BJ (cell line): ENCODE measurements around the gene KIF3A. TPM values are rescaled to one million over a fixed set of nuclear protein-coding genes. Genes with fewer than 3 reads are reported as not detected.

ENCODE experiments used
- CTCF ChIA-PET: fragments of 350-600 bp; formaldehyde crosslinking; extraction: SDS; loops from one replicate; lab custom pipeline; 2021; ENCODE audit warnings: antibody characterized with exemption, inconsistent platforms; lab: Yijun Ruan, JAX
- POLR2A ChIA-PET: fragments of 300-600 bp; sonication (Branson Sonifier 250); formaldehyde crosslinking; extraction: SDS; loops from one replicate; lab custom pipeline; 2021; ENCODE audit warnings: antibody characterized with exemption; lab: Charles Lee
- DNase-seq: peaks from one replicate; pipeline ENCODE4 v3.0.0-alpha.2; 2011; ENCODE audit warnings: low read depth
- H3K27me3 ChIP-seq: 2 replicates; pipeline ENCODE4 v1.6.0; 2011; ENCODE audit warnings: low read length; ENCODE audit not compliant: control insufficient read depth, insufficient read depth
- H3K36me3 ChIP-seq: 2 replicates; pipeline ENCODE4 v1.5.1; 2011; ENCODE audit warnings: low read length; ENCODE audit not compliant: control insufficient read depth, insufficient read depth
- H3K4me3 ChIP-seq: 2 replicates; pipeline ENCODE4 v1.5.1; 2011; ENCODE audit warnings: low read depth, mild to moderate bottlenecking, control low read depth, low read length
- CTCF ChIP-seq: IDR thresholded peaks from 2 replicates; pipeline ENCODE4 v1.5.1; 2011; ENCODE audit warnings: low read depth, mild to moderate bottlenecking, control low read depth, inconsistent platforms, low read length, moderate library complexity; ENCODE audit not compliant: insufficient read depth
- polyA plus RNA-seq: library from polyadenylated mRNA; depleted of rRNA; stranded (reverse); fragments of >200 nt; gene quantifications from 2 replicates; pipeline ENCODE4 v1.2.3, GENCODE V29; 2011

Gene KIF3A
- polyA plus RNA-seq, 1 experiment, result 2.9 TPM

DNA sequence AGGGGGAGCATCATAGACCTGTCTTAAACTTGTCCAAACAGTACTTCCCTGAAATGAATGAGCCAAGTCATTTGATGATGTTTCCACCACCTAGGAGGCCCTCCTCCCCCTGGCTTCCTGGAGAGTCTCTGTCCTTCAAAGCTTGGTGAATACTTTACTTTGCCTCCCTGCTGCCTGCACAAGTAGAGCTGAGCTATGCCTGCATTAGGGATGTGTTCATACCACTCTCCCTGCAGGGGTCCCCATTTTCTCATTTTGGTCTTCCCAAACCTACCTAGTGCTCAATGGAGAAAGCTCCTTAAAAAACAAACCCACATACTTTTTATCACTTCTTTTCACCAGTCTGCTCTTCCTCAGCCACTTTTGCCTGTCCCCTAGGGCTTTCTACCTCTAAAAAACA is 17.6 kb upstream of the KIF3A start:
- ChIA-PET POLR2A (interaction anchor here (0.7 kb wide), 1 partner anchor 17 kb away, joined by 3 read pairs; the partner anchor contains the start of gene KIF3A), CTCF (interaction anchor here (0.8 to 7.7 kb wide), 15 partner anchors 10 to 246 kb away, joined by 3 to 102 read pairs (median 4); partner anchors contain the start of genes SHROOM1 and SOWAHA)
- no peak overlapping the region for H3K4me3 ChIP-seq
- peaks cover 9% of the 10 kb centered on the region for H3K36me3 ChIP-seq
- DNase-seq, result no peak
- no peaks in the 10 kb centered on the region for H3K27me3 ChIP-seq
- peak; percentile 38; the same call in 1 of the 2 replicates for TF ChIP-seq CTCF

- DNase-seq, result no peak
- H3K4me3 ChIP-seq, result no peak overlapping the region
- no peaks in the 10 kb centered on the region for H3K27me3 ChIP-seq
- no peak for TF ChIP-seq CTCF
- POLR2A ChIA-PET, result interaction anchor here (0.8 kb wide), 1 partner anchor 61 kb away, joined by 3 read pairs; no protein-coding TSS in a partner anchor
- peaks cover 6% of the 10 kb centered on the region for H3K36me3 ChIP-seq
- CTCF ChIA-PET, result interaction anchor here (0.8 to 7.7 kb wide), 10 partner anchors 10 to 245 kb away, joined by 3 to 102 read pairs (median 4); partner anchors contain the start of genes SHROOM1 and SOWAHA
Measured at GRCh38 chr5:132754111-132754510, 16.8 kb upstream of the KIF3A start.

GRCh38 chr5:132753135-132753987 is 16.0 kb upstream of the KIF3A start:
- ChIA-PET POLR2A (no interaction called here), CTCF (interaction anchor here (0.8 to 7.7 kb wide), 8 partner anchors 20 to 151 kb away, joined by 3 to 102 read pairs (median 3); partner anchors contain the start of genes SHROOM1 and SOWAHA)
- Histone ChIP-seq H3K27me3 (no peaks in the 10 kb centered on the region), H3K4me3 (no peak overlapping the region), H3K36me3 (peaks cover 2% of the 10 kb centered on the region; the same call in 1 of the 2 replicates)
- no peak for DNase-seq
- TF ChIP-seq CTCF, result 0 out of 2 replicates have a peak, but pooled peaks have one; percentile 14

DNA sequence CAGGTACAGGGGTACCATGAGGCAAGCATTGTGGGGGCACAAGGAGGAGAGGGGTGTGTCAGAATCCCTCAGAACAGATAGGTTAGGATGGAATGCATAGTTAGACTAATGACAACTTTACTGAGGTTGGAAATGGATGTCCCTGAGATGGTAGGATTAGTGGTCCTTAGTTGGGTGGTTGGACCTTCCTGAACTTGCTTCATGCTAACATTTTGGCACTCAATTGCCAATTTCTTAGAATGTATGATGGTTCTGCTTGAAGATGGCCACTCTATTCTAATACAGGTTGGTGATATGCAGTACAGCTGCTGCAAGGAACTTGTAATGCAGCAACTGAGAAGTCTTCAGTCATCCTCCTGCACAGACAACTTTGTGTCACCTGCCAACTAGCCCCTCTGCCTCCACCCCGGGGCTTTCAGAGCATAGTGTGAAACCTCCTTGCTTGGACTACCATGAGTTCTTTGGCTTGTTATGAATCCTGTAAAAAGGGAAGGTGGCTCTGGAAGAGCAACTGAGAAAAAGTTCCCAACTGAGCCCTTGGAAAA is 15.3 kb upstream of the KIF3A start:
- peaks cover 2% of the 10 kb centered on the region; the same call in 1 of the 2 replicates for H3K27me3 ChIP-seq
- CTCF ChIA-PET, result interaction anchor here (0.8 to 7.7 kb wide), 3 partner anchors 65 to 136 kb away, joined by 3 to 102 read pairs (median 3); partner anchors contain the start of genes SHROOM1 and SOWAHA
- POLR2A ChIA-PET, result no interaction called here

More for the DNA sequence above, 15.3 kb upstream of the KIF3A start:
- H3K4me3 ChIP-seq, result no peak overlapping the region
- no peak for DNase-seq
- no peak for TF ChIP-seq CTCF
- H3K36me3 ChIP-seq, result peaks cover 1% of the 10 kb centered on the region; the same call in 1 of the 2 replicates
